ENCODE results near the gene FMN1. TPM values are rescaled to one million over a fixed set of nuclear protein-coding genes. Genes with fewer than 3 reads are reported as not detected.

The FMN1 gene
- total and polyA plus RNA-seq, 2 of the 8 experiments (the other 6 are each of a cell fraction or from before 2014, with no cell fraction given), result 0.27 to 3.7 TPM

DNA sequence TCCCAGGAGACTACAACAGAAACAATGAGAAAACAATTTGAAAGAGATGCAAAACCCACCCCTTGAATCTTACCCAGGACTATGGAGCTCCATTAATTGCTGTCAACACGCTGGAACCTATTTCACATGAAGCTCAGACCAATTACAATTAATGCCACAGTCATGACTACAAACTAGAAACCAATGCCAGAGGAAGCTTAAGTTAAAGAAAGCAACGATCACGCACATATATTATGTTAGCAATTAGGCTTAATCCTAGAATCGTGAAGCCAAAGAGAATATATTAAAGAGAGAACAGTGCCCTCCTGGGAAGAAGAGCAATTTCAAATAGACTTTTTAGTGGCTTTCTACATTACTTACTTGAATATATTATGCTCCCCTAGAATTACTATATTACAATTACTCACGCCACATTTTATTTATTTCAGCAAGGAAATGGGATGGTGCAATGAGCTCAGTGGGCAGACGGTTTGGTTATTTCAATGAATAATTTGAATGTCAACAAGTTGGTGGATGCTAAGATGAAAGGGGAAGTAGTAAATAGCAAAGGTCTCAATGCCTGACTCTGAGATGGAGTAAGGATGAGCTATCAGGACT lies 351.2 kb downstream of the FMN1 start:
- H3K9ac ChIP-seq (replicated peaks in 1 of 4; ENCODE audit: extremely low read depth in 1 of 4, low read depth in 3 of 4, low read length in 3 of 4), result no peak overlapping the region
- no peak overlapping the region for H2AFZ ChIP-seq (ENCODE audit: low read length)
- no peak overlapping the region for H3K4ac ChIP-seq (replicated peaks; ENCODE audit: insufficient read length, low read depth, low read length)
- H3K4me1 ChIP-seq (replicated peaks in 1 of 4; ENCODE audit: control insufficient read depth in 3 of 4, insufficient read depth in 4 of 4, low read length in 3 of 4), result peaks cover 0 to 4% (median 0%) of the 10 kb centered on the region in 4 experiments; a peak in 2 of 7 replicates
- H3K56ac ChIP-seq (replicated peaks; ENCODE audit: insufficient read length, low read depth, low read length), result no peak overlapping the region
- no peaks in the 10 kb centered on the region for H3K9me3 ChIP-seq (ENCODE audit: insufficient read depth in 2 of 2, low read depth in 1 of 2, low read length in 1 of 2)
- DNase-seq (ENCODE audit: low read depth in 1 of 2, low spot score in 2 of 2) (no peak), FAIRE-seq (no peak)
- no peak overlapping the region for H3K18ac ChIP-seq (ENCODE audit: extremely low read depth, low read length)
- H2BK20ac ChIP-seq (ENCODE audit: low read length), result no peak overlapping the region
- H4K91ac ChIP-seq (replicated peaks; ENCODE audit: insufficient read length, low read length), result no peak overlapping the region
- no peak overlapping the region for H3K27ac ChIP-seq (ENCODE audit: low read depth, low read length)
- ChIA-PET POLR2A (ENCODE audit: partially characterized antibody) (interaction anchor here (1.1 kb wide), 1 partner anchor 14 kb away, joined by 3 read pairs; no protein-coding TSS in a partner anchor), CTCF (ENCODE audit: partially characterized antibody) (interaction anchor here (0.6 to 6.1 kb wide), 61 partner anchors 9 to 1121 kb away, joined by 3 to 65 read pairs (median 4); no protein-coding TSS in a partner anchor)
- no peak overlapping the region for H3K14ac ChIP-seq (ENCODE audit: insufficient read length)
- no peaks in the 10 kb centered on the region for H3K79me2 ChIP-seq (ENCODE audit: control insufficient read depth in 1 of 2, insufficient read depth in 2 of 2, low read length in 2 of 2)
- H3K23me2 ChIP-seq (ENCODE audit: low read depth, low read length), result no peaks in the 10 kb centered on the region
- WGBS, 2 experiments (ENCODE audit: extremely low coverage in 1 of 2, insufficient coverage in 1 of 2, insufficient read length in 1 of 2, insufficient replicate concordance in 2 of 2, low coverage in 1 of 2, low lambda C conversion rate in 2 of 2, missing lambda C conversion rate in 1 of 2), result 86% methylated on average over 6 of the region's 6 CpGs; no CpG with 5 or more reads in 1 of the 2 experiments
- no peak overlapping the region for H3K4me2 ChIP-seq (ENCODE audit: insufficient read depth in 1 of 2, low read depth in 2 of 2, low read length in 2 of 2)
- H3K27me3 ChIP-seq (replicated peaks in 1 of 4; ENCODE audit: control insufficient read depth in 3 of 4, extremely low read depth in 1 of 4, insufficient read depth in 3 of 4, low read length in 3 of 4), result no peaks in the 10 kb centered on the region
- H4K5ac ChIP-seq (ENCODE audit: insufficient read length, low read depth, low read length), result no peak overlapping the region
- no peak overlapping the region for H2BK120ac ChIP-seq (replicated peaks; ENCODE audit: low read depth, low read length)
- no peak overlapping the region for H2AK5ac ChIP-seq (ENCODE audit: low read depth, low read length)
- H4K20me1 ChIP-seq (replicated peaks in 1 of 2; ENCODE audit: control insufficient read depth in 1 of 2, insufficient read depth in 2 of 2, low read length in 2 of 2), result no peaks in the 10 kb centered on the region
- no peak for TF ChIP-seq RAD21 (IDR thresholded peaks at IDR 0.05 in 1 of 2, conservative IDR thresholded peaks at IDR 0.05 in 1 of 2; ENCODE audit: low read depth in 2 of 2, low read length in 2 of 2)
- H3K36me3 ChIP-seq (ENCODE audit: control insufficient read depth in 2 of 4, insufficient read depth in 4 of 4, low read length in 3 of 4), result no peaks in the 10 kb centered on the region
- H3K4me3 ChIP-seq (ENCODE audit: extremely low read depth in 1 of 4, insufficient read depth in 2 of 4, low read depth in 3 of 4, low read length in 4 of 4), result no peak overlapping the region
- no peak overlapping the region for H2BK5ac ChIP-seq (ENCODE audit: low read depth, low read length)
- H3K23ac ChIP-seq (ENCODE audit: insufficient read length), result no peak overlapping the region
- no peaks in the 10 kb centered on the region for H3K79me1 ChIP-seq (ENCODE audit: low read depth, low read length)
- H4K8ac ChIP-seq (ENCODE audit: extremely low read depth, insufficient read depth, low read length), result no peak overlapping the region
- H2BK12ac ChIP-seq (ENCODE audit: low read depth, low read length), result no peak overlapping the region
- H2BK15ac ChIP-seq (ENCODE audit: low read length), result no peak overlapping the region
